GM11168 (cell line): ENCODE results near the gene CLCNKA.
"Not testable (repeated sequence)": the region's sequence is repeated elsewhere in the genome, so short reads cannot be mapped to it uniquely, and the experiment has no call there.

Experiments used
- in situ Hi-C: fragments of 300-500 bp; cut with MboI; formaldehyde crosslinking; loops from one replicate; pipeline ENCODE4 v1.12.0; 2022; ENCODE audit warnings: low sequenced_read_pairs; ENCODE audit not compliant: unreplicated experiment

Gene CLCNKA

GRCh38 chr1:16014509-16015482 is 7.0 kb upstream of the CLCNKA start:
- in situ Hi-C loops: loop anchor here (10.0 kb wide), 1 partner anchor 50 kb away; no protein-coding TSS in a partner anchor

GRCh38 chr1:16015491-16015890 is 6.3 kb upstream of the CLCNKA start:
- in situ Hi-C loops: loop anchor here (10.0 kb wide), 1 partner anchor 49 kb away; no protein-coding TSS in a partner anchor

GRCh38 chr1:16015960-16016901 is 5.6 kb upstream of the CLCNKA start:
- in situ Hi-C loops: loop anchor here (10.0 kb wide), 1 partner anchor 49 kb away; no protein-coding TSS in a partner anchor

- in situ Hi-C loops: loop anchor here (10.0 kb wide), 1 partner anchor 48 kb away; no protein-coding TSS in a partner anchor
These were observed 4.8 kb upstream of the CLCNKA start for GRCh38 chr1:16017076-16017460.

- in situ Hi-C loops: loop anchor here (10.0 kb wide), 1 partner anchor 47 kb away; no protein-coding TSS in a partner anchor
These were observed 4.2 kb upstream of the CLCNKA start, which contains the start of gene HSPB7 for GRCh38 chr1:16017461-16018303. TSS of gene HSPB7 (minus strand) at chr1:16018043. CDS start at chr1:16017963, 80 bp downstream.

GRCh38 chr1:16018308-16018707 is 3.5 kb upstream of the CLCNKA start:
- in situ Hi-C loops: loop anchor here (10.0 kb wide), 1 partner anchor 46 kb away; no protein-coding TSS in a partner anchor

- in situ Hi-C loops: loop anchor here (10.0 kb wide), 1 partner anchor 46 kb away; no protein-coding TSS in a partner anchor
These were observed 2.8 kb upstream of the CLCNKA start for GRCh38 chr1:16018749-16019643.

GRCh38 chr1:16019644-16020277 is 2.1 kb upstream of the CLCNKA start:
- in situ Hi-C loops: loop anchor here (10.0 kb wide), 1 partner anchor 45 kb away; no protein-coding TSS in a partner anchor

GRCh38 chr1:16020325-16020724 is 1.5 kb upstream of the CLCNKA start:
- in situ Hi-C loops: no loop called here

GRCh38 chr1:16020878-16021277 is 958 bp upstream of the CLCNKA start:
- in situ Hi-C loops: not testable (repeated sequence)

GRCh38 chr1:16022393-16022792 is 557 bp downstream of the CLCNKA start:
- in situ Hi-C loops: no loop called here

- in situ Hi-C loops: no loop called here
These were observed 1.3 kb downstream of the CLCNKA start for GRCh38 chr1:16023050-16023653.

GRCh38 chr1:16026302-16026701 is 4.5 kb downstream of the CLCNKA start:
- in situ Hi-C loops: not testable (repeated sequence)

GRCh38 chr1:16026723-16027484 is 5.1 kb downstream of the CLCNKA start:
- in situ Hi-C loops: no loop called here

GRCh38 chr1:16028237-16029002 is 6.6 kb downstream of the CLCNKA start:
- in situ Hi-C loops: no loop called here

- in situ Hi-C loops: not testable (repeated sequence)
These were observed 7.1 kb downstream of the CLCNKA start for GRCh38 chr1:16029003-16029268.
